AG09319 (cell line): ENCODE results near the gene DLGAP1.

ENCODE experiments used
- DNase-seq: peaks from one replicate; pipeline ENCODE4 v3.0.0-alpha.2; 2010; ENCODE audit warnings: low read depth; ENCODE audit errors: extremely low read depth
- CTCF ChIP-seq: IDR thresholded peaks from 2 replicates; pipeline ENCODE4 v1.5.1; 2011; ENCODE audit warnings: low read depth, mild to moderate bottlenecking, inconsistent platforms, low read length, moderate library complexity

The DLGAP1 gene

DNA sequence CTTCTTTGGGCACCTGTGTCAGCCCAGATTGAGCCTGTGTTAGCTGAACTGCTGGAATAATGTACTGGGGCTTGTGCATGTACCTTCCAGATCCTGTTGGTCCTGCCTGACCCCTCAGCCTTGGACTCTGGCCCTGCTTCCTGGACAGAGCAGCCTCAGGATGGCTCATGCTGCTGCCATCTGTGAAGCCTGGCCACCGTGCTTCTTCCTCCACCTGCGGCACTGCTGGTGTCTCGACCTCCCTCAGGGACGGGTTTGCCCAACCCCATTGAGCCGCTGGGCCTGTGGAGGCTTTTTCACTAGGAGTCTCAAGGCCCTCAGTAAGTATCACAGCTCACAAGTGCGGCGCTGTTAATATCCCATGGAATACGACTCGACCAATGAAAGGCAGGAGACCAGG lies 662.4 kb downstream of the DLGAP1 start:
- no peak for TF ChIP-seq CTCF

GRCh38 chr18:3791238-3791637 lies 663.9 kb downstream of the DLGAP1 start:
- DNase-seq, result no peak
- TF ChIP-seq CTCF, result no peak

More for the DNA sequence above, 662.4 kb downstream of the DLGAP1 start:
- no peak for DNase-seq

- no peak for TF ChIP-seq CTCF
- DNase-seq, result no peak
Observed at GRCh38 chr18:3790703-3791102, 664.4 kb downstream of the DLGAP1 start.

DNA sequence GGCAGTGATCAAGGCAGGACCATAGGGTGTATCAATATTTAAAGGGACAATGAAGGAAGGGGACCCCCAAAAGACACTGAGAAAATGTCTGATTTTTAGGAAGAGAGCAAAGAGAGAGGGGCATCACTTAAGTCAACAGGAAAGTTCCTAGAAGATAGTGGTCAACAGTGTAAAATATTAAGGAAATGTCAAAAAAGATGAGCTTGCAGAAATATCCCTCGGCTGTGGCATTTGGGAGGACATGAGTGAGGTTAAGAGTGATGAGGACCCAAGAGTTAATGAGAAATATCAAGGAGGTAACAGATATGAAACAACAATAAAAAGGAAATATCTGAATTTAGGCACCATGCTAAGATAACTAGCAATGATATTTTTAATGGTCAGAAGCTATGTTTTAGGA lies 665.6 kb downstream of the DLGAP1 start:
- TF ChIP-seq CTCF, result no peak
- no peak for DNase-seq

DNA sequence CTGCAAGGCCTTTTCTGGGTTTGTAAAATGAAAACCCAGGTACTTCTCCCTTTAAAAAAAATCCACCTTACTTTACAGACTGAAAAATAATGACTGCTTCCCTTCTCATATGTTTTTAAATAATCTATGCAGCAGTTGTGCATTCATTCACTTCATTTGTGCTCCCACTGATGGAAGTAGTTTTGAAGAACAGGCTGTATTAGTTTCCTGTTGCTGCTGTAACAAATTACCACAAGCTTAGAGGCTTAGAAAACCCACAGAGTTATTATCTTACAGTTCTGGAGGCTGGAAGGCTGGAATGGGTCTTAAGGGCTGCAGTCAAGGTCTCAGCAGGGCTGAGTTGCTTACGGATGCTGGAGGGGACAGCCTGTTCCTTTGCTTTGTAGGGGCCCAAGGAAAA lies 670.2 kb downstream of the DLGAP1 start:
- no peak for TF ChIP-seq CTCF
- no peak for DNase-seq

GRCh38 chr18:3782901-3783300 lies 672.2 kb downstream of the DLGAP1 start:
- TF ChIP-seq CTCF, result no peak
- DNase-seq, result no peak

DNA sequence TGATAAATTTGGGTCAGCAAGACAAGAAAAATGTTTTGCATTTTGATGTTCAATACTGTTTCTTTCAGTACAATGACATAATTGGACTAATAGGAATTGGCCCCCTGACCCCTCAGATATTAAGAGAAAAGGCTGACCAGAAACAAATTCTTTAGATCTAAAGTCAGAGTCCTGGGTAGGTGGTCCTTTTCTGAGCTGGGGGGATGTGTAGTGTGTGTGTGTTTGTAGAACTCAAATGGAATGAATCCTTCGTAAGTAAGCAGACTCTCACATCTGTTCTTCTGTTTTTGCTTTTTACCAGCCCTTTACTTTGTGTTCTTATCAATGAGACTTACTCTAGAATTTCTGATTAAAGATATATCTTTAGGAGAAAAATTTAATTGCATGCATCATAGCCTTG lies 677.4 kb downstream of the DLGAP1 start:
- no peak for DNase-seq
- no peak for TF ChIP-seq CTCF
